Measurements from ENCODE around the gene TEAD1. TPM values are rescaled to one million over a fixed set of nuclear protein-coding genes. Genes with fewer than 3 reads are reported as not detected.

The TEAD1 gene
- polyA plus RNA-seq, 1 donor from 2014 or later = 12.2 TPM

GRCh38 chr11:12886508-12886907 is 212.3 kb downstream of the TEAD1 start:
- Histone ChIP-seq H3K9me2 (ENCODE audit: insufficient read depth, low read length) (no peaks in the 10 kb centered on the region), H3K79me2 (replicated peaks; ENCODE audit: insufficient read depth, low read length) (no peaks in the 10 kb centered on the region), H3F3A (ENCODE audit: insufficient read depth, low read length, poor library complexity, severe bottlenecking) (no peaks in the 10 kb centered on the region), H3K9me3 (ENCODE audit: low read length) (no peaks in the 10 kb centered on the region), H2AFZ (ENCODE audit: low read depth, low read length) (no peak overlapping the region), H3K4me3 (ENCODE audit: low read length) (no peak overlapping the region), H4K20me1 (ENCODE audit: insufficient read depth) (no peaks in the 10 kb centered on the region), H3K9ac (ENCODE audit: low read length) (no peak overlapping the region), H3K4me2 (ENCODE audit: low read length) (no peak overlapping the region), H3K36me3 (ENCODE audit: insufficient read depth, low read length) (no peaks in the 10 kb centered on the region), H3K27me3 (ENCODE audit: insufficient read depth, low read depth, low read length) (no peaks in the 10 kb centered on the region), H3K27ac (ENCODE audit: low read length) (no peak overlapping the region)
- TF ChIP-seq POLR2AphosphoS5 (IDR thresholded peaks at IDR 0.05) = no peak
- no peak for TF ChIP-seq TAF1 (IDR thresholded peaks at IDR 0.05; ENCODE audit: low read depth)
- no peak for TF ChIP-seq EP300 (conservative IDR thresholded peaks at IDR 0.05; ENCODE audit: poor library complexity, severe bottlenecking)
- no peak for TF ChIP-seq MXI1 (conservative IDR thresholded peaks at IDR 0.05; ENCODE audit: poor library complexity, severe bottlenecking)
- TF ChIP-seq RAD21 (conservative IDR thresholded peaks at IDR 0.05) = no peak
- no peak for TF ChIP-seq CTCF (IDR thresholded peaks at IDR 0.05; ENCODE audit: poor library complexity, severe bottlenecking)
- TF ChIP-seq EZH2 (IDR thresholded peaks at IDR 0.05; ENCODE audit: borderline replicate concordance, insufficient read depth, low read length, poor library complexity, severe bottlenecking) = no peak
- TF ChIP-seq SMC3 (conservative IDR thresholded peaks at IDR 0.05; ENCODE audit: poor library complexity) = no peak
- no peak for TF ChIP-seq REST (IDR thresholded peaks at IDR 0.05; ENCODE audit: borderline replicate concordance)

GRCh38 chr11:12888525-12889158 is 214.4 kb downstream of the TEAD1 start:
- H3K4me3 ChIP-seq (ENCODE audit: low read length) = no peak overlapping the region
- H2AFZ ChIP-seq (ENCODE audit: low read depth, low read length) = no peak overlapping the region
- H3K9ac ChIP-seq (ENCODE audit: low read length) = no peak overlapping the region
- no peaks in the 10 kb centered on the region for H3K27me3 ChIP-seq (ENCODE audit: insufficient read depth, low read depth, low read length)
- H3K79me2 ChIP-seq (replicated peaks; ENCODE audit: insufficient read depth, low read length) = no peaks in the 10 kb centered on the region
- H3K4me2 ChIP-seq (ENCODE audit: low read length) = no peak overlapping the region
- no peaks in the 10 kb centered on the region for H3K9me3 ChIP-seq (ENCODE audit: low read length)
- no peaks in the 10 kb centered on the region for H4K20me1 ChIP-seq (ENCODE audit: insufficient read depth)
- TF ChIP-seq SMC3 (conservative IDR thresholded peaks at IDR 0.05; ENCODE audit: poor library complexity) (peak; percentile 83), MXI1 (conservative IDR thresholded peaks at IDR 0.05; ENCODE audit: poor library complexity, severe bottlenecking) (no peak), REST (IDR thresholded peaks at IDR 0.05; ENCODE audit: borderline replicate concordance) (no peak), TAF1 (IDR thresholded peaks at IDR 0.05; ENCODE audit: low read depth) (no peak), POLR2AphosphoS5 (IDR thresholded peaks at IDR 0.05) (no peak), EP300 (conservative IDR thresholded peaks at IDR 0.05; ENCODE audit: poor library complexity, severe bottlenecking) (no peak), EZH2 (IDR thresholded peaks at IDR 0.05; ENCODE audit: borderline replicate concordance, insufficient read depth, low read length, poor library complexity, severe bottlenecking) (no peak), RAD21 (conservative IDR thresholded peaks at IDR 0.05) (peak; percentile 75), CTCF (IDR thresholded peaks at IDR 0.05; ENCODE audit: poor library complexity, severe bottlenecking) (peak; percentile 70)
- H3K36me3 ChIP-seq (ENCODE audit: insufficient read depth, low read length) = no peaks in the 10 kb centered on the region
- H3F3A ChIP-seq (ENCODE audit: insufficient read depth, low read length, poor library complexity, severe bottlenecking) = no peaks in the 10 kb centered on the region
- no peaks in the 10 kb centered on the region for H3K9me2 ChIP-seq (ENCODE audit: insufficient read depth, low read length)
- no peak overlapping the region for H3K27ac ChIP-seq (ENCODE audit: low read length)

Measured in neural cell (in vitro differentiated cells).